Cortex of kidney (tissue), 1 donor: ENCODE results near the gene PPEF1.
"Not testable (repeated sequence)": the region's sequence is repeated elsewhere in the genome, so short reads cannot be mapped to it uniquely, and the experiment has no call there.

Experiments
- DNase-seq: peaks from one replicate; lab custom pipeline; 2025; lab: John Stamatoyannopoulos, UW

The PPEF1 gene

DNA sequence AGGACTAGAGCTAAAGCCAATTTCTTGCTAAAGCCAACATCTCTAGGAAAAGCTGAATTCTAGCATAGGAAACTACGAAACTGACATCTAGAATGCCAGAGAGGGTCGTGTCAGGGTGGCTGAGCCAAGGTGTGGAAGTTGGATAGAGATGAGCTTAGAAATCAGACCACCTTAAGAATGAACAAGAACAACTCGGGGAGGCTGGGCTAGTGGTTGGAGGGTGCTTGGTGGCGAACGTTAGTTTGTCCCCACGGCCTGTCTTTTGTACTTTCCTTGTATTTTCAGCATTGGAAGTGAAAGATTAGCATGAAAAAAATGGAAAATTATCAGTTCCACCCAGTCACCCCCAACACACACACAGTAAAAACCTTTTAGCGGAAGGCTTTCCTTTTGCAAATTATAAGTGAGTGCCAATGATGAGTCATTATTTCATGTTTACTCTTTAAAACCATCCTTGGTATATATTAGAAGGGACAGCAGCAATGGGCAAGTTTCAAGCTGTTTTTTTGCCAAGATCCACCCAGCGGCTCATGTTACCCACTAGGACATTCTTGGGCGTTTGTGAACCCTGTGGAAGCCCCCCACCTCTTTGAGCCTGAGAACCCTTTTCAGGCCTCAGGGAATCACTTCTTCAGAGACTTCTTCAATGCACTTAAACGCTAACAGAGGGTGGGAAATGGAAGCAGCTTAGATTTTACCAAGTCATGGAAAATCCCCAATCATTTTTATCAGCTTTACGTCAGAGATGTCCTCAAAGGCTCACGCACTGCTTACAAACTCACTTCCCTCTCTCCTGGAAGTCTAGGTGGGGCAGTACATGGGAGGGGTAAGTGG, 4.9 kb upstream of the PPEF1 start:
- DNase-seq, result no peak

- no peak for DNase-seq
Measured at GRCh38 chrX:18709833-18710232, 2.4 kb downstream of the PPEF1 start.

- DNase-seq, result no peak
Measured at GRCh38 chrX:18714910-18715309, 7.5 kb downstream of the PPEF1 start.

GRCh38 chrX:18719852-18720251, 12.4 kb downstream of the PPEF1 start:
- no peak for DNase-seq

- no peak for DNase-seq
Measured at GRCh38 chrX:18721683-18722499, 14.4 kb downstream of the PPEF1 start.

- DNase-seq, result no peak
Measured at GRCh38 chrX:18722500-18723071, 15.1 kb downstream of the PPEF1 start.

GRCh38 chrX:18725310-18725943, 18.0 kb downstream of the PPEF1 start:
- DNase-seq, result no peak

DNA sequence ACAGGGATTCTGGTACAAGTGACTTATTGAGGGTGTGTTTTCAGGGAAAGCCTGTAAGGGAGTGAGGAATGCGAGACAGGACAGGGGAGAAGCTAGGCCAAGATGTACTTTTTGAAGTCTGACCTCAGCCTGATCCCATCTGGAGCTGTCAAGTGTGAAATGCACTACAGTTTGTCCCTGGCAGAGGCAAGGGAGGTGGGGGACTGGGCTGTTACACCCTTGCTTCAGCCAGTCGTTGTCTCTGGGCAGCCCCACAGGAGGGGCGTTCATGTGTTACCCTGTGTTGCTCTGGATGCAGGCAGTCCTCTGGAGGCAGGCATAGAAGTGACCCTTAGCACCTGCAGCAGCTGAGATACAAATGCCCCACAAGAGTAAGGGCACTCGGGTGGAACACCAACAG, 25.8 kb downstream of the PPEF1 start:
- DNase-seq, result no peak

DNA sequence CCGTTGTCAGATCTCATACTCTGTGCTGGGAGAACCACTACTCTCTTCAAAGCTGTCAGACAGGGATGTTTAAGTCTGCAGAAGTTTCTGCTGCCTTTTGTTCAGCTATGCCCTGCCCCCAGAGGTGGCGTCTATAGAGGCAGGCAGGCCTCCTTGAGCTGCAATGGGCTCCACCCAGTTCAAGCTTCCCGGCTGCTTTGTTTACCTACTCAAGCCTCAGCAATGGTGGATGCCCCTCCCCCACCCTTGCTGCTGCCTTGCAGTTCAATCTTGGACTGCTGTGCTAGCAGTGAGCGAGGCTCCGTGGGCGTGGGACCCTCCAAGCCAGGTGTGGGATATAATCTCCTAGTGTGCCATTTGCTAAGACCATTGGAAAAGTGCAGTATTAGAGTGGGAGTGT, 32.2 kb downstream of the PPEF1 start:
- DNase-seq, result not testable (repeated sequence)

DNA sequence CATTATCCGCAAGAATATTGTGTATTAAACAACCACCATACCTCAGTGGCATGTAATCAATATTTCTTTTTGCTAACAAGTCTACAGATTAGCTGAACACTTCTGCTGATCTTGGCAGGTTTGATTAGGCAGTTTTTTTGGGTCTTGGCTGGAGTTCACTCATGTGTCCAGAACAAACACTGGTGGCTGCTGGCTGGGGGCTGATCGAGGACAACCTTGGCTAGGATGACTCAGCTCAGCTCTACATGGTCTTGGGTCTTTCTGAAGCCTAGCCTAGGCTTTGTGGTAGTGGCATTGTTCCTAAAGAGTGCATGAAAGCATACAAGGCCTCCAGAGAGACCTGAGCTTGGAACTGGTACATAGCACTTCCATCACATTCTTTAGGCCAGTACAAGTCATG, 41.1 kb downstream of the PPEF1 start:
- DNase-seq, result no peak

- no peak for DNase-seq
Measured at GRCh38 chrX:18753631-18754030, 46.2 kb downstream of the PPEF1 start.

DNA sequence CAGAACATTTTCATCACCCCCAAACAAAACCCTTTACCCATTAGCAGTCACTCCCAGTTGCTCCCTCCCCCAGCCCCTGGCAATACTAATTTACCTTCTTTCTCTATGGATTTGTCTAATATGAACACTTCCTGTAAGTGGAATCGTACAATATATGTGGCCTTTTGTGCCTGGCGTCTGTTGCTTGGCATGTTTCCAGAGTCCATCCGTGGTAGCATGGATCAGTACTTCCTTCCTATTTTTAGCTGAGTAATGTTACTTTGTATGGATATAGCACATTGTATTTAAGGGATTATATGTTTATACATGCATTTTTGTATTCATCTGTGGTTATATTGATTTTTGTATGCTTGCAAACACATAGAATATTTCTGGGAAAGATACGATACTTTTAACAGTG, 48.2 kb downstream of the PPEF1 start:
- DNase-seq, result no peak

DNA sequence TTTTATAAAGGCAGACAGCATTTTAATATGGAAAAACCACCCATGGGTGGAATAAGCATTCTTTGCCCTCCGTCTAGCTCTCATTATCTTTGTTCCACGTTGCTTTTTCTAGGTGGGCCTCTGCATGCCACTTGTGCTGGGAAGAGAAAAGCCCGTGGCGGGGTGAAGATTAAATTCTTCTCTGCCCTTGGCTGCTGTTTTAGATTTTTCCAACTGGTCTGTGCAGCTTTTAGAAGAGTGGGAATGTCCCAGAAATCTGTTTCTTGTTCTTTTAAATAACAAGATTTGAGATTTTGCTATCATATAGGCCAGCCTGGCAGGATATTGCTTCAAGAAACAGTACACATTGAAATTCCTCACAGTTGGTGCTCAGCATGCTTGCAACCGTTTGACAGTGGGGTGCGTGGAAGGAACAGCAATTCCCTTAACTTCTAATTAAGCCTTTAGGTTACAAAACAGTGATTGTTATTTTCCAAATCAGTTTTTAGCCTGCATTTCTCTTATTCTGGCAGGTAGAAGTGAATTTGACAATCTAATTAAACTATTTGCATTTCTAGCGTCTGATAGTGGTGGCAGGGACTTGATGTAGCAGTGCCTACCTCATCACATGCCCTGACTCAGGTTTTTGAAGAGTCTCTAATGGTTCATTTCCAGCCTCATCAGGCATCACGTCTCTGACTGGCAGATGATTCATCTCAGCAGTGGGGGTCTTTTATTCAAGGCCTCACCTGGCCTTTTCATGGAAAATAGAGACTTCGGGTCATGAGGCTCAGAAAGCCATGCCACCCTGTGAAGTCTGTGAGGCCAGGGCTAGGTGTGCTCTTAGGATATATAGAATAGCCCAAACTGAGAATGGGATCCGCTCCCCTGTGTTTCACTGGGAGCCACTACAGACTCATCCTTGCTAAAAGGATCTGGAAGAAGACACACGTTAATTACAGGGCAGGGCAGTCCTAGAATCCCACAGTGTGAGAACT, 50.8 kb downstream of the PPEF1 start:
- DNase-seq, result no peak

DNA sequence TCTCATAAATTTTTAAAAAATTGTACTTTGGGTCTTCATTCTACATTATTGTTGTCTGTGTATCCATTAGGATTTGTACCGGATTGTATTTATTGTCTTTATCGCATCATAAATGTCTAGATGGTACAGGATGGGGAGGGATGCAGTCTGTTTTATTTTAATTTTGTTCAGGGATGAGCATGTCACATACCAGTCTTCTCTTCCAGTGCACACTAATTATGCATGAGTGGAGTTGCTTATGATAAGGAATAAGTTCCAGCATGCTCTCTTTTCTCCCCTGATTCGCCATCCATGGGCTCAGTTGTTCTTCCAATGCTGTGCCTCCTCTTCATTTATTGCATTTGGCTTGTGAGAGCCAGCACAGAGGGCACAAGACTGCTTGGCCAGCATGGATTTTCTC, 54.3 kb downstream of the PPEF1 start:
- no peak for DNase-seq

DNA sequence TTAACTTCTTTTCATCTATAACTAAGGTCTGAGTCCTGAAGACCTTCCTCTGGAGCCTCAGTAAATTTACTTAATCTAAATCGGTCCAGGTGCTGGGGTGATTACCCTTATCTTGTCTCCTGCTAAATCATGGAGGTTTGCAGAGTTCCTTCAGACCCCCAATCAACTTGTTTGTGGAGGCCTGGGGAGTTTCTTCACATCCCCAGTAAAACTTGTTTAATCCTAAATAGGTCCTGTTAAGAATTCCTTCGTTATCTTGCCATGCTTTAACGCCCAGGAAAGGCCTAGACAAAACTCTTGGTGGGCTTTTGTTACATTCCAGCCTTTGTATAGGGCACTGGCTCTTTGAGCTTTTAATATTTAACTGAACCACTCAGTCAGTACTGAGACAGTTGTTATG, 55.7 kb downstream of the PPEF1 start:
- DNase-seq, result not testable (repeated sequence)

DNA sequence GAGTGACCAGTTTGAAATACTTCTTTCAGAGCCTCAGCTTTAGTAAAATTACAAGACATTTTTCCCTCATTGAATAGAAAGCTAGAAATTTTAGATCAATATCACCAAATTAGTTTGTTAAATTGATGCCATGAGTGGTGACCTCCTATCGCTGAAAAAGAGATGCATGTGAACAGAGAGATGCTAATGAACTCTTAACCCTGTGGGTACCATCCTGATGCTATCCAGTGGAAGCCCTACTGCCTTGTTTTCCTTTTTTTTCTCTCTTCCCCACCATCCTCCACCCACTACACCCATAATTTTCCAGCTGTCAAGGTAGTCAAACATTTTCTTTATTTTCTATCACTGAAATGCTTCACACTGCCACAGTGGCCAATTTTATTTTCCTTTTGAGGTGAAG, 61.9 kb downstream of the PPEF1 start:
- no peak for DNase-seq

DNA sequence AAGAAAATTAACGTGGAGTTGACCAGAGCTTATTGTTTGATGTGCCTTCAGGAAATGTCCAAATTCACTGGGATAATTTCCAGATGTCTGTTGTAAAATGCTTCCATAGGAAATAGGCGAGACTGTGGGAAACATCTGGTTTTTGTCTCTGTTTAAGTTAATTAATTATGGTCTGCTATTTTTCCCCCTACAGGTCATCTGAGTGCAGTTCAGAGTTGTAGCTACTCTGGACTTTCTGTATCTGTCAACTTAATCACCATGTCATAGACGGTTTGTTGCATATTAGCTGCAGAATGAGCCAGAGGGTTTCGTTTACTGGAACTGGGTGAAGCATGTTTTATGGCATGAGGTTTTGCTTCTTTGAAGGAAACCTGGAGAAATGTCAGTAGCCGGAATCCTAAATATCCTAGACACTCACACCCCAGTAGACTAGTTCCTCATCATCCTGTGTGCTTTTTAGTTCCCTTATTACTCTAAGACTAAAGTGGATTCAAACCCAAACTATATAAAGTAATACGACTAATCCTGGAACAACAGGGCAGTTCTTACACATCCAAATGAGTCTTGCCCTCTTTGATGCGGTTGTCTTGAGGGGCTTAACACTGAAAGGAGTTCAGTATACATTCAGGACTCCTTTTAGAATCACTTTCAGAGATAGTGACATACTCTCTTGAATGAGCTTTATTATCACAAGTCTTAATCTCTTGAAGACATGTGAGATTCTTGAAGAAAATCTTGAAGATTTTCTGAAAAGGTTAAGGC, 62.5 kb downstream of the PPEF1 start:
- no peak for DNase-seq

DNA sequence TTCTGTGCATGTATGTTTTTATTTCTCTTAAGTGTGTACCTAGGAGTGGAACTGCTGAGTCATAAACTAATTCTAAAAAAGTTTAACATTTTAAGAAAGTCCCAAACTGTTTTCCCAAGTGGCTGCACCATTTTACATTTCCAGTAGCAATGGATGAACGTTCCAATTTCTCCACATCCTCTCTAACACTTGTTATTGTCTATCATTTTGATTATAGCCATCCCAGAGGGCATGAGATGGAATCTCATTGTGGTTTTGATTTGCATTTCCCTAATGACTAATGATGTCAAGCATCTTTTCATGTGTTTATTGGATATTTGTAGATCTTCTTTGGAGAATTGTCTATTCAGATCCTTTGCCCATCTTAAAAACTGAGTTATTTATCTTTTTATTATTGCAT, 82.5 kb downstream of the PPEF1 start:
- no peak for DNase-seq

DNA sequence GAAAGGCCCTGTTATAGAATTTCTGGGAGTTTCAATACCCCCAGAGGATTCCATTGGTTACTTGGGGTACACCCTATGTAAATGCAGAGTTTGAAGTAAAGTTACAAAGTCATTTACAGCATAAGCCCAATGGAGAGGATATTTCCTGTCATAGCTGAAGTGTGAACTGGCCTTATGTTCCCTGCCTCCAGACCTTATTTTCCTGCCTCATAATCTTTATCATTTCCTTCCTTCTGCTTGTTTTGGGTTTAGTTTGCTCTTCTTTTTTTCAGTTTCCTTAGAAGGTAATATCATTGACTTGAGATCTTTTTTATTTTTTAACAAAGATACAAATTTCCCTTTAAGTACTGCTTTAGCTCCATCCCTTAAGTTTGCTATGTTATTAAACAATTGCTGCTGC, 85.4 kb downstream of the PPEF1 start:
- no peak for DNase-seq

DNA sequence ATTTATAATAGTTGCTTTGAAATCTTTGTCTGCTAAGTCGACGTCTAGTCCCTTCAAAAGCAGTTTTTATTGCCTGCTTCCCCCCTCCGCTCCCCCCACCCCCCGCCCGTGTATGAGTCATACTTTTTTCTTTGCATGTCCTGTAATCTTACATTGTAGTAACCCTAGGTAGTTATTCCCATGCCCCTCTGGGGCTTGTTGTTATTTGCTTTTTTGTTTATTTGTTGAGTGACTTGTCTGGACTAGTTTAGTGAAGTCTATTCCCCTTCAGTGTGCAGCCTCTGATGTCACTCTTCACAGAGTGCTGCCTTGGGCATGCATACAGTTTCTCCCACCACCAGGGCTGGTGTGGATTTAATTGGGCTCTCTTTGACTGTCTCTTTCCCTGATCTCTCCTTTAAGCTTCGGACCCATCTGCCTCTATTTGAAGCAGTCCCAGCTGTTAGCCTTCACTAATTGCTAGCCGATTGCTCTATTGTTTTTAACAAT, 86.2 kb downstream of the PPEF1 start:
- no peak for DNase-seq
